Stimulated activated CD8-positive, alpha-beta memory T cell treated with anti-CD3 and anti-CD28 coated beads, Interleukin-2, amount 100 ng/mL, for 48 hours (primary cell): ENCODE measurements around the gene NHERF2.

ENCODE experiments used
- DNase-seq, 2 donors: peaks; one replicate each; pipeline ENCODE4 v3.0.0-alpha.2; 2020; ENCODE audit warnings: low read depth in 2 of 2

NHERF2 gene

GRCh38 chr16:2026461-2027023 is at the start of gene NHERF2:
Gene NHERF2 (plus strand): TSS chr16:2026902. CDS start chr16:2027006, 104 bp downstream.
- DNase-seq = no peak

GRCh38 chr16:1976951-1977874 is 49.5 kb upstream of the NHERF2 start:
- no peak for DNase-seq

DNA sequence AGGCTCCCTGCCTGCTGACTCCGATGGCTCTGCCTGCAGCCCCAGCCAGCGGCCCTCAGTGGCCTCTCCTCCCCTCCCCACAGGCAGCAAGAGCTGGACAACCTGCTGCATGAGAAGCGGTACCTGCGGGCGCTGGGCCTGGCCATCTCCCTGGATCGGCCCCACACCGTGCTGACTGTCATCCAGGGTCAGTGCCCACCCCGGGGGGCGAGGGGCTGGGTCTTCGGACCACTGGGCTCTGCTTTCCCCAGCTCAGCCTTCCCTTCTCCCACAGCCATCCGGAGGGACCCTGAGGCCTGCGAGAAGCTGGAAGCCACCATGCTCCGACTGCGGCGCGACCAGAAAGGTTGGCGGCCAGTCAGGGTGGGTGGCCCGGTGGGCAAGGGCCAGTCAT is 48.8 kb upstream of the NHERF2 start:
- no peak for DNase-seq

GRCh38 chr16:1978476-1979120 is 48.1 kb upstream of the NHERF2 start:
- no peak for DNase-seq

- DNase-seq = no peak
Measured at GRCh38 chr16:1979271-1980029, 47.3 kb upstream of the NHERF2 start.

GRCh38 chr16:1980030-1980769 is 46.5 kb upstream of the NHERF2 start:
- no peak for DNase-seq

DNA sequence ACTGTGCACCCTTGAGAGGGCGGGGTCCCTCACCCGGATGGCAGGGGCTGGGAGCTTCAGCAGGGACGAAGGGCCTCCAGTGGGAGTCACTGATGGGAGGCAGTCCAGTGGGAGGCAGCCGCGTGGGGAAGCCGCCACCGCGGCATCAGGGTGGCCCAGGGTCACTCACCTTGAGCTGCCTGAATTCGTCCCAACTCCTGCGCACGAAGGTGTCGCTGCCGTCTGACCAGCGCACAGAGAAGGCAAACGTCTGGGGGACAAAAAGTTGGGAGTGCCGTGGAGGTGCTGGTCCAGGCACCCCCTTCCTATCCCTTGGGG is 46.0 kb upstream of the NHERF2 start:
- no peak for DNase-seq

DNA sequence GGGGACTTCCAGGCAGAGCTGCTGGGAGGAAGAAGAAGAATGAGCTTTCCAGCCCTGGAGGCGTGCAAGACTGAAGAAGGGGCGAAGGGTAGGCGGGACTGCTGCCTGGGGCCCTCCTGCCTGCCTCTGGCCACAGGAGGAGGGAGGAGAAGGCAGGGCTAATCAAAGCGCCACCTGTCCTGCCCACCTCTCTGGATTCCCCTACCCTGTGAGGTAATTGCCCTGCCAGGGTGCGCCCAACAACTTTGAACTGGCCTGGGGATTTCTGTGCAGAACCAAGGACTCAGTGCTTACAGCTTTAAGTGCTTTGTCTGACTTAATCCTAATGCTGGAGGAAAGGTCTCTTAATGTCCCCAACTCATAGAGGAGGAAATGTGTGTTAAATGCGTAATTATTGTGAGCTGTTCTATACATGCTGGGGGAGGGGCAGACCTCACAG is 45.3 kb upstream of the NHERF2 start, which contains the start of gene NOXO1:
NOXO1 (minus strand) TSS at position 72 of the 439 bp plus-strand sequence. CDS start 290 bp downstream, outside the sequence.
- no peak for DNase-seq

- DNase-seq = no peak
Measured at GRCh38 chr16:1982013-1982433, 44.7 kb upstream of the NHERF2 start.

GRCh38 chr16:1982991-1983543 is 43.6 kb upstream of the NHERF2 start:
- DNase-seq = no peak

- DNase-seq = peak; percentile 73 to 79
Measured at GRCh38 chr16:1983544-1984346, 43.0 kb upstream of the NHERF2 start, which contains the start of gene GFER. Gene GFER (plus strand): TSS chr16:1984193. CDS start chr16:1984219, 26 bp downstream.

GRCh38 chr16:1984347-1985225 is 42.1 kb upstream of the NHERF2 start:
- DNase-seq = no peak

- no peak for DNase-seq
Measured at GRCh38 chr16:1985466-1986150, 41.1 kb upstream of the NHERF2 start.

- DNase-seq = no peak
Measured at GRCh38 chr16:1987198-1987597, 39.5 kb upstream of the NHERF2 start.

- no peak for DNase-seq
Measured at GRCh38 chr16:1989209-1990100, 37.2 kb upstream of the NHERF2 start, which contains the start of gene SYNGR3. Gene SYNGR3 (plus strand): TSS chr16:1989970. CDS start chr16:1990103, 133 bp downstream.

GRCh38 chr16:1990101-1990350 is 36.7 kb upstream of the NHERF2 start:
- no peak for DNase-seq

DNA sequence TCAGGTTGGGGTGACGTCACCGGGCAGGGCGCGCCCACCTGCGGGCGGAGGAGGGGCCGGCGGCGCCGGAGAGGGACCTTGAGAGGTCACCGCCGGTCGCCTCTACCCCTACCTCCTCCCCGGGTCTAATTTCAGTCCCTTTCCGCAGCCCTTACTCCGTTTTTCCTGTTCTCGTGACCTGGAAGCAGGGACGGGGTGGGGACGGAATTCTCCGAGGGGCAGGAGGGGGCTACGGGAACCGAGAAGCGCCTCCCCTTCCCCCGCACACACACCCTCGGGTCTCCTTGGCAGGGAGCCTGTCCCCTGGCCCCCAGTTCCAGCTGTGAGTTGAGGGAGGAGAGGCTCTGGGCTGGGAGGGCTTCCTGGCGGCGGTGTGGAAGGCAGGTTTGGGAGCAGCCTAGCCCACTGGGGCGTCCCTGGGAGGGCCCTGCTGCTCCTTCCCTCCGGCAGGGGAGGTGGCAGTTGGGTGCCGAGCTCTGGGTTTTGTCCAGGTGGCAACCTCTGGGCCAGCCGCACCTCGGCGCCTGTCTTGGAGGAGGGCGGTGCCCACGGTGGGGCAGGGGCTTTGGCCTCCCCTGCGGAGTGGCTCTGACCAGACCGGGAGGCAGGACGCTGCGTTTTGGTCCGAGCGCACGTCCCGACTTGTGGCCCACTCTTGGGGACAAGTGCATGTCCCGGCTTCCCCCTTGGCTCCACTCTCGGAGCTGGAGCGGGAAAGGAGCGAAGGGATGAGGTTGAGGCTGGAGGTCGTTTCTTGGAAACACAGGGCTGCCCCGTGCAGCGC is 36.2 kb upstream of the NHERF2 start:
- no peak for DNase-seq
